NCI-H1092 treated with DMSO at 0.1 percent for 48 hours (cell line): ENCODE data around the gene PCNX3.

Source experiments
- DNase-seq: peaks from one replicate; lab custom pipeline; 2025; lab: John Stamatoyannopoulos, UW

Gene PCNX3

GRCh38 chr11:65640483-65641296 lies 25.1 kb downstream of the PCNX3 start:
- no peak for DNase-seq

- no peak for DNase-seq
Measured at GRCh38 chr11:65641297-65642013, 25.9 kb downstream of the PCNX3 start.

DNA sequence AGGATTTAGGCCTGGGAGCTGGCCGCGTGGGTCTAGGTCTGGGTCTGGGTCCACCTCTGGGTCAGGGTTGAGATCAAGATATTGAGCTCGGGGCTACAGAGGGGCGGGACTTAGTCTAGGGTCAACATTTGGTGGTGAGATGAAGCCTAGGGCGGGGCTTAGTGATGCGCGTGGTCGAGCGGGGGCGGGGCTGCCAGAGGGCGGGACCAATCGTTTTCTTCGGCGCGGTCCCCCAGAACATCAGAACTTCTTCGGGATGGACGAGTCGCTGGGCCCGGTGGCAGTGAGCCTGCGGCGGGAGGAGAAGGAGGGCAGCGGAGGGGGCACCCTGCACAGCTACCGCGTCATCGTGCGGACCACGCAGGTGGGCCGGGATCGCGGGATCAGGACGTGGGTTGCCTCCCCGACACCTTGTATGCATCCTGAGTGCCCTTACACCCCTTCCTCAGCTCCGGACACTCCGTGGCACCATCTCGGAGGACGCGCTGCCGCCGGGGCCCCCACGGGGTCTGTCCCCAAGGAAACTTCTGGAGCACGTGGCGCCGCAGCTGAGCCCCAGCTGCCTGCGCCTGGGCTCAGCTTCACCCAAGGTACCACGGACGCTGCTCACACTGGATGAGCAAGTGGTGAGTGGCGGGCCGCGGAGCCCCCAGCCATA lies 26.6 kb downstream of the PCNX3 start:
- no peak for DNase-seq

DNA sequence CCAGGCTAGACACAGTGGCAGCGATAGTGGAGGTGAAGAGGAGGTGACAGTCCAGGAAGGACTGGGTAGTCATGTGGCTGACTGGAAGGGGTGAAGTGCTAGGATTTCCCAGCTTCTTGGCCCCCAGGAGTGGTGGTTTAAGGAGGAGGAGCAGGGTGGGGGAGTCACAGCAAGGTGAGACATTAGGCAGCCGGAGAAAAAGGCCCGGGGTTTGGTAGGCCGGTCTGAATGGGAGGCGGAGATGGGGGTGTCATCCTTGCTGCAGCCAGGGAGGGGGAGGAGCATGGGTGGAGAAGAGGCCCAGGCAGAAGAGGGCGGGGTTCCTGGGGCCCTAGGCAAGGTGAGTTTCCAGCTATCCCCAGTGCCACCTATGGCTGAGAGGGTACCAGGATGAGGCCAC lies 28.4 kb downstream of the PCNX3 start:
- DNase-seq, result no peak

DNA sequence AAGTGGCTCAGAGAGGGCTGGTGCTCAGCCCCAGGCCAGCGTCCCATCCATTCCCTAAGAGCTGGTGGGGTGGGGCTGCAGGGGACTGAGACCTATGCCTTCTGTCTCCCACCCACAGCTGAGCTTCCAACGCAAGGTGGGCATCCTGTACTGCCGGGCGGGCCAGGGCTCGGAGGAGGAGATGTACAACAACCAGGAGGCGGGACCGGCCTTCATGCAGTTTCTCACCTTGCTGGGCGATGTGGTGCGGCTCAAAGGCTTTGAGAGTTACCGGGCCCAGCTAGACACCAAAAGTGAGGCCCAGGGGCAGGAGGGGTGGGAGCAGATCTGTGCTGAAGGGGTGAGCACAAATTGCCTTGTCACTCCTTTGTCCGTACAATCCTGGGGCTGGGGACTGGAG lies 29.3 kb downstream of the PCNX3 start:
- no peak for DNase-seq

- no peak for DNase-seq
Measured at GRCh38 chr11:65645710-65646109, 30.1 kb downstream of the PCNX3 start.

- no peak for DNase-seq
Measured at GRCh38 chr11:65646288-65646957, 30.8 kb downstream of the PCNX3 start.

DNA sequence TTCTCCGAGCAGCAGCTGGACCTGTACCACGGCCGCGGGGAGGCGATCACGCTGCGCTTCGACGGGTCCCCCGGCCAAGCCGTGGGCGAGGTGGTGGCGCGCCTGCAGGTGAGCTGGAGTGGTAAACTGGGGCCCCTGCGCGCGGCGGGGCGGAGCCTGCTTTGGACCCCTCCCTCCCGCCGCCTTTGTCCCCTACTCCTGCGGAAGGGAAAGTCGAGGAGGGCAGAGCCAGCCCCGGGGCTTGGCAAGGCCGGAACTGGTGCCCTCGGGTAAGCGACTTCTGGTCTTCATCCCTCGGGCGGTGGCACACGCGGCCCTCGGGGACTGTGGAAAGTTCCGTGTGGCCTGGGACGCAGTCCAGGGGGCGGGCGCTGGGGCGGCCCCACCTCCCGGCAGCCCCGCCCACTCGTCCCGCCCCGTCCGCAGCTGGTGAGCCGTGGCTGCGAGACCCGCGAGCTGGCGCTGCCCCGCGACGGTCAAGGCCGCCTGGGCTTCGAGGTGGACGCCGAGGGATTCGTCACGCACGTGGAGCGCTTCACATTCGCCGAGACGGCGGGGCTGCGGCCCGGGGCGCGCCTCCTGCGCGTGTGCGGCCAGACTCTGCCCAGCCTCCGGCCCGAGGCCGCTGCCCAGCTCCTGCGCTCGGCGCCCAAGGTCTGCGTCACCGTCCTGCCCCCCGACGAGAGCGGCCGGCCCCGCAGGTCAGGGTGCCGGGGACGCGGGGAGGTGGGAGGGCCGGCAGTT lies 31.6 kb downstream of the PCNX3 start:
- DNase-seq, result no peak

GRCh38 chr11:65648997-65649493 lies 33.5 kb downstream of the PCNX3 start:
- no peak for DNase-seq

- no peak for DNase-seq
Measured at GRCh38 chr11:65649656-65650546, 34.3 kb downstream of the PCNX3 start.

DNA sequence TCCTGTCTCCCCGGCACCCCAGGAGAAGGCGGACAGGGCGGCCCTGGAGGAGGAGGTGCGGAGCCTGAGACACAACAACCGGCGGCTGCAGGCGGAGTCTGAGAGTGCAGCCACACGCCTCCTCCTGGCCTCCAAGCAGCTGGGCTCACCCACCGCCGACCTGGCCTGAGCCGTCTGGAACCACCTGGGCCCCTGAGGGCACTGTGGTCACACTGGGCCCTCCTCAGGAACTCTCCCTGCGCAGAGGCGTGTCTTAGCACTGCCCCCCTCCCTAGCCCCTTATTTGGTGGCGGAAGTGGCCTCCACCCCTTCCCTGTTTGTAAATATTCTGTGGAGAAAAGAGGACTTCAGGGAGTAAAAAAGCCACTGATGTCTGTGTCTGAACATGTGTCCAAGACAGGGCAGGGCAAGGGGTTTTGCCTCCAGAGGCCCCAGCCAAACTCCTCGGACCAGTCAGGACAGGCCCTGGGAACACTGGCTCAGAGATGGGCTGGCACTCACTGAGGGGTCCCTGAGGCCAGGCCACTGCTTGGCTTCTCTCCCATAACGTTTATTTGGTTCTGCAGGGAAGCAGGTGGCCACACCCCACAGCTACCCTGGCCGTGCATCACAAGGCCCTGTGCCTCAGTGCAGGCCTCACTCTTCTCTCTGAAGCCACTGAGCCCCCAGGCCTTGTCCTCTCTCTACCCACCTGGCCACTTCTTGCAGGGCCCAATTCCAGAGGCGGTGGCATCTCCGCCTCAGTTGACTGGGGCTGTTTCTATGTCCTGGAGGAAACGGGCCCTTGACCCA lies 35.2 kb downstream of the PCNX3 start:
- no peak for DNase-seq

GRCh38 chr11:65651339-65651588 lies 35.7 kb downstream of the PCNX3 start:
- DNase-seq, result no peak

DNA sequence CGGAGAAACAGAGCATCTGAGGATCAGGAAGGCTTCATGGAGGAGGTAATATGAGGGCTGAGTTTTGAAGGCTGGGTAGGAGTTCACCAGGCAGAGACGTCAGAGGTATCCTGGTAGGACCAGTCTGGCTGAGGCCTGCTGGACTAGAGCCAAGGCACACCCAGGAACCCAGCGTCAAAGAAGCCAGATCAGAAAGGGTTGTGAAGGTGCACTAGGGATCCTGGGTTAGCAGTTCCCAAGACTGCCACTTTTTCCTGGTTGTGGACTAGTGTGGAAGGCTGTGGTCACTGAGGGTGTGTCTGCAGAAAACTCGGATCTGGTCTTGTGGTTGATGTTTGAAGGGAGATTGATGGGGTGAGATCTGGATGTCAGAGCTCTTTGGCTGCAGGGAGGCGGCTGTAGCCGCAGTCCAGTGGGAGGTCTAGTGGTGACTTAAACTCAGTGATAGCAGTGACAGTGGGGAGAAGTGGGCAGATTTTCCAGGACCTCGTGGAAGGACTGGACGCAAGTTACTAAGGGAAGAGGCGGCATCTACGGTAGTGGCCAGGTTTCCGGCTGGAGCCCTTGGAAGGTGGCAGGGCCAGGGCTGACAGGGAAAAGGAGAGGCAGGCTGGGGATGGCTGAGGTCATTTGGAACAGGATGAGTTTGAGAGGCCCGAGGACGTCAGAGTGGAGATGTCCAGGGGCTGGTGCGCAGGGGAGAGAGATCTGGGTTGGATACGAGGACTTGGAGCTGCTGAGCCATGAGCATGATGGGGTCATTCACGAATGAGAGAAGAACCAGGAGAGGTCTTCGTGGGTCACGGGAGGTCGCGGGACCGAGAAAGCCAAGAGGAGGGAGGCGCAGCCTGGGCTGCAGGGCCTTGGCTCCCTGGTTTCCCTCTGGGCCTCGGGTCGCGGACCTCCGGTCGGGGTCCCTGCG lies 36.3 kb downstream of the PCNX3 start:
- DNase-seq, result no peak

DNA sequence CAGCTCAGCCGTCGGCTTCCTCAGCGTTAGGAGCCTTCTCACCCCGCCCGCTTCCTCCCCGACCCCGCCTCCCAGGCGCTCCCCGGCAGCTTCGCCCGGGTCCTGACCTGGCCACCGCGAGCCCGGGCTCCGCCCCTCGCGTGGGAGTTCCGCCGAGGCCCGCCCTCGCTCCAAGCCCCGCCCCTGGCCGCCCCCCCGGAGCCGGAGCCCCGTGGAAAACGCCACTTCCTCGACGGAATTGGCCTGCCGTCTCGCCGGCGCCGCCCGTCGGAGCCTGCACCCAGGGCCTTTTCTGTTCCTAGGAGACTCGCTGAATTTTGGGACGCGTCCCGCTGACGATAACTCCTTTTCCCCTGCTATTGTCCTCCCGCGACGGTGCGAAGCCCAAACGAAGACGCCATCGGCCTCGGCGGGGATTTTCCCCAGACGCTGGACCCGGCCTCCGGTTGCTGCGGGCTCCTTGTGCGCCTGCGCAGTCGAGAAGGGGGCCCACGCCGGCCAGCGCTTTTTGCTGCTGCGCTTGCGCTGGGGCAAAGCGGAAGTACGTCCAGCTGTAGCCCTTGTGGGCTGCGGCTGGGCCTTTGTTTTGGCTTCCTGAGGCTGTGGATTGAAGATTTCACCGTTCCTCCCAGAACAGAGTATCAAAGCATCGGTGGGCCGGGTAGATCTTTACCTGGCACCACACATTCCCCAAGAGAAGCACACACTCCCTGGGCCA lies 37.1 kb downstream of the PCNX3 start:
- peak; percentile 94 for DNase-seq

DNA sequence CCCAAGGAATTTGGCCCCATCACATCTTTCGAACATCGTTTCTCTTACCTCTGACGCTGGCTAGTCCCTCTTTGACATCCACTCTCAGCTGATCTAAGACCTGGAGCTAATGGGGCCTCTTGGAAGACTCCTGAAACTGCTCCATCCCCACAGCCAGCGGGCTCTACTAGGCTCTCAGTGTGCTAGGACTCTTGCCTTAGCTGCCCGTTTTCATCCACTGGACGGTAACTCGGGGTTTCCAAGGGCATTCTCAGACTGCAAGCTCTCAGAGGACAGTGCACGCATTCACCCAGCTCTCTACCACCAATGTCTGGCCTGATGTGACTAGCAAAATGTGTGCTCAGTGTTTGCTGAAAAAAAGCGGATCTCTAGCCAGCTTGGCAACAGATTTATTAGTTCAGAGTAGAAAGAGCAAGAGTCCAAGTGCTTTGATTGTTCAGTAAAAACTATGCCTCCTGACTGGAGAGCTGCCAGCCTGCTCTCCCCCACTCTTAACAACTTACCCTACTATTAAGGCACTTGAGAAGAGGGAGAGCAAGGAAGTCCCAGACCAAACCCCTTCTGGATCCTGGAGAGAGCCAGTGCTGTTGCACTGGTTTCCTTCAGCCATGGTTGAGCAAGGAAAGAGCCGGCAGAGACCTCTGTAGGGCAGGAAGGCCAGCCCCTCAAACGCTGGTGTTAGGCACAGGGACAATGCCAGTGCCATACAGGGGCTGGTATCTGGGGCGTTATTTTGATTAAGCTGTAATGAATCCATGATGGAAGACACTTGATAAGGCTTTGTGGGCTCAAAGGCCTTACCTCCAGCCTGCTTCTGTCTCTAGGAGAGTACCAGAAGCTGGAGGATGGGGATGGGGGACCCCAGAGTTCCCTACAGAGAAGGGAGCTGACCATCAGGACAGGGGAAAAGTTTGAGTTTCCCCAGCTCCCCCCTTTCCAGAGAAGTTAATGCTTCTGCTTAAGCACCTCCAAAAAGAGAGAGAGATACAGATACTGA lies 38.0 kb downstream of the PCNX3 start:
- no peak for DNase-seq

DNA sequence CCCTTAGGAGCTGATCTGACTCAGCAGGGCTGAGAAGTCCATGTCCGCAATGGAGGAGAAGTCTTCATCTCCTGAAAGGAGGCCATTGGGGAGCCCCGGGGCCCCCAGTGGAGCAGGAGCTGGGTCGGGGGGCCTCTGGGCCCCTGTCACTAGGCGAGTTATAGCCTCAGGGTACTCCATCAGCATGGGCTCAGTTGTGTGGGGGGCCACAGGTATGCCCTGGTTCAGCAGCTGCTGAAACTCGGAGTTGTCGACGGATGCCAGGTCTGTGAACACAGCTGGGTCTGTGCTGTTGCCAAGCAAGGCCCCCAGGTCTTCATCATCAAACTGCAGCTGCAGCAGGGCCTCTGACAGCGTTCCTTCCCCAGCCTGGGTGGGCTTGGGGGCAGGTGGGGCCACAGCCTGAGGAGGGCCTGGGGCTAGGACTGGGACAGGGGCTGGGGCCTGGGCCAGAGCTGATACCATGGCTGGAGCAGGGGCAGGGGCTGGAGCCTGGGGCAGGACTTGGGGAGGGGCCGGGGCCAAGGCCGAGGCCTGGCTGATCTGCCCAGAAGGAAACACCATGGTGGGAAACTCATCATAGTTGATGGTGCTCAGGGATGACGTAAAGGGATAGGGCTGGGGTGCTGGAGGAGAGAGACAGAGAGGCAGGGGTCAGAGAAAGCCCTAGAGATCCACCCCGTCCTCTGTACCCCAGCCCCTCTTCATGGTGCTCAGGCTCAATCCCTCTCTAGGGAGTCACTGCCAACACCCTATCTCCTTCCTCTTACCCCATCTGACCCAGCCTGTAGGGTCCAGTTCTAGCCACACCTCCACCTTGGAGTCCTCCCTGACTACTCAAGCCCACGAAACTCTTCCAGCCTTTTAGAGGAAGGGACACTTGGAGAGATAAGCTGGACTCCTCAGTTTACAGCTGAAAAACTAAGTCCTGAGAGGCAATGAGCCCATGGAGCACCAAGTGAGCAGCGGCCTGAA lies 39.1 kb downstream of the PCNX3 start:
- no peak for DNase-seq
